Epithelial cell of esophagus (primary cell): ENCODE measurements around the gene NRXN3.
A peak's percentile ranks its signal among the peaks of the same experiment; 100 is the strongest.

Experiments
- DNase-seq: peaks from one replicate; pipeline ENCODE4 v3.0.0; 2010; ENCODE audit warnings: low read depth
- H3K4me3 ChIP-seq: 2 replicates; pipeline ENCODE4 v1.5.1; 2011; ENCODE audit warnings: mild to moderate bottlenecking, low read length, control low read depth
- TF ChIP-seq, protein P1 (sequence below): IDR thresholded peaks from 2 replicates; pipeline ENCODE4 v1.5.1; 2011; ENCODE audit warnings: low read depth, mild to moderate bottlenecking, low read length, control low read depth, inconsistent platforms; ENCODE audit not compliant: insufficient read depth; ENCODE audit errors: missing control alignments

NRXN3 gene

GRCh38 chr14:79580414-79580813, 1410.2 kb downstream of the NRXN3 start:
- no peak for DNase-seq
- H3K4me3 ChIP-seq = no peak overlapping the region
- TF ChIP-seq, protein P1, sequence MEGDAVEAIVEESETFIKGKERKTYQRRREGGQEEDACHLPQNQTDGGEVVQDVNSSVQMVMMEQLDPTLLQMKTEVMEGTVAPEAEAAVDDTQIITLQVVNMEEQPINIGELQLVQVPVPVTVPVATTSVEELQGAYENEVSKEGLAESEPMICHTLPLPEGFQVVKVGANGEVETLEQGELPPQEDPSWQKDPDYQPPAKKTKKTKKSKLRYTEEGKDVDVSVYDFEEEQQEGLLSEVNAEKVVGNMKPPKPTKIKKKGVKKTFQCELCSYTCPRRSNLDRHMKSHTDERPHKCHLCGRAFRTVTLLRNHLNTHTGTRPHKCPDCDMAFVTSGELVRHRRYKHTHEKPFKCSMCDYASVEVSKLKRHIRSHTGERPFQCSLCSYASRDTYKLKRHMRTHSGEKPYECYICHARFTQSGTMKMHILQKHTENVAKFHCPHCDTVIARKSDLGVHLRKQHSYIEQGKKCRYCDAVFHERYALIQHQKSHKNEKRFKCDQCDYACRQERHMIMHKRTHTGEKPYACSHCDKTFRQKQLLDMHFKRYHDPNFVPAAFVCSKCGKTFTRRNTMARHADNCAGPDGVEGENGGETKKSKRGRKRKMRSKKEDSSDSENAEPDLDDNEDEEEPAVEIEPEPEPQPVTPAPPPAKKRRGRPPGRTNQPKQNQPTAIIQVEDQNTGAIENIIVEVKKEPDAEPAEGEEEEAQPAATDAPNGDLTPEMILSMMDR = no peak

- TF ChIP-seq, protein P1 = no peak
- no peak for DNase-seq
- H3K4me3 ChIP-seq = no peak overlapping the region
Measured at GRCh38 chr14:79580906-79581305, 1410.7 kb downstream of the NRXN3 start.

DNA sequence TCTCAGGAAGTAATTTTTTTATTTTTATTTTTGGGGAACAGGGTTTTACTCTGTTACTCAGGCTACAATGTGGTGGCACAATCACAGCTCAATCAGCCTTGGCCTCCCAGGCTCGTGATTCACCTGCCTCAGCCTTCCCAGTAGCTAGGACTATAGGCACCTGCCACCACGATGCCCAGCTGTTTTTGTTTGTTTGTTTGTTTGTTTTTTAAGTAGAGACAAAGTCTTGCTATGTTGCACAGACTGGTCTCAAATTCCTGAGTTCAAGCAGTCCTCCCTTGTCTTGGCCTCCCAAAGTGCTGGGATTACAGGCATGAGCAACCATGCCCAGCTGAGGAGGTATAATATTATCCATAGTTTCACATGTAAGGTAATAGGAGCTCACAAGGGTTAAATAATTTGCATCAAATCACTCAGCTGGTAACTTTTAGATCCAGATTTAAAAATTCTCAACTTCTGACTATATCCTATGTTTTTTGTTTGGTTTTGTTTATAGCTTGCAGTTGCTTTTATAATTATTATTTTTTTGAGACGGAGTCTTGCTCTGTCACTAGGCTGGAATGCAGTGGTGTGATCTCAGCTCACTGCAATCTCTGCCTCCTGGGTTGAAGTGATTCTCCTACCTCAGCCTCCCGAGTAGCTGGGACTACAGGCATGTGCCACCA, 1411.9 kb downstream of the NRXN3 start:
- TF ChIP-seq, protein P1 = no peak
- peak; percentile 35 for DNase-seq
- no peak overlapping the region for H3K4me3 ChIP-seq

- no peak overlapping the region for H3K4me3 ChIP-seq
- TF ChIP-seq, protein P1 = no peak
- peak; percentile 13 for DNase-seq
Measured at GRCh38 chr14:79583738-79584408, 1413.7 kb downstream of the NRXN3 start.

DNA sequence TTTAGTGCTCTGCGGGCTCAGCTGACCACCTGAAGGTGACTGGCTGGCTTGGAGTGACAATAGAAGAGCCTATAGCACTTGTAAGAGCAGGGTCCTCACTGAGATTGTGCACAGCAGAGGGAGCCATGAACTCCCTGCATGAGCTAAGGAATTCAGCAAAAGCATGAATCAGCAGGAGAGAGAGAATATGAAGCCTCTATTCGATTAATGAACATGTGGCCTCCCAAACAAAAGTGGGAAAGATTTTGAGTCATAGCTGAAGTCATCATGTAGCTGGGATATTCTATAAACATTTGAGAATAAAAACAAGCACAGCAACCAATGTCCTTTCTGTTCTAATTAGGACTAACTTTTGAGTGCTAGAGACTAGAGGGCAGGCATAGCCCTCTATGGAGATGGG, 1414.5 kb downstream of the NRXN3 start:
- DNase-seq = peak; percentile 76
- H3K4me3 ChIP-seq = no peak overlapping the region
- TF ChIP-seq, protein P1 = peak; percentile 9

DNA sequence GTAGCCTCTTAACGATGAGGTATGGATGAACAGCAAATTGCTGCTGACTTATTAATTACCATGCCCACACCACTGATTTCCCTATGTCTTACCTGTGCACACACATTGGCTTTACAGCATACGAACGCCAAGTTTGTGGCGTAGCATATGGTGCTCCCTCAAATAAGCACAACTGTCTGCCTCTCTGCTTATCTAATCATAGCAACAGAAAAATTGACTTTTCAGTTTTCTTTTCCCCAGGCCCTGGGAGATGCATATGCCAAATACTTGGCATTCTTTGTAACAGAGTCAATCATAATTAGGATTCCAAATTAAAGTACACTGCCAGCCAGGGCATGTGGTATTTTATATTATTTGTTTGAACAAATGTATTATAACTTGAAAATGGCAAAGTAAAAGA, 1415.7 kb downstream of the NRXN3 start:
- DNase-seq = no peak
- TF ChIP-seq, protein P1 = no peak
- no peak overlapping the region for H3K4me3 ChIP-seq
